HG02759 (cell line): Measurements from ENCODE around the gene GPHB5.
A peak's percentile ranks its signal among the peaks of the same experiment; 100 is the strongest.
"Not testable (repeated sequence)": the region's sequence is repeated elsewhere in the genome, so short reads cannot be mapped to it uniquely, and the experiment has no call there.

Source experiments
- ATAC-seq: cut with Tn5 transposase; IDR thresholded peaks from one replicate; pipeline ENCODE4 v1.9.1; 2021; ENCODE audit warnings: mild to moderate bottlenecking, moderate library complexity; ENCODE audit not compliant: unreplicated experiment

The GPHB5 gene

GRCh38 chr14:63296060-63296563 is 22.6 kb downstream of the GPHB5 start:
- no peak for ATAC-seq

DNA sequence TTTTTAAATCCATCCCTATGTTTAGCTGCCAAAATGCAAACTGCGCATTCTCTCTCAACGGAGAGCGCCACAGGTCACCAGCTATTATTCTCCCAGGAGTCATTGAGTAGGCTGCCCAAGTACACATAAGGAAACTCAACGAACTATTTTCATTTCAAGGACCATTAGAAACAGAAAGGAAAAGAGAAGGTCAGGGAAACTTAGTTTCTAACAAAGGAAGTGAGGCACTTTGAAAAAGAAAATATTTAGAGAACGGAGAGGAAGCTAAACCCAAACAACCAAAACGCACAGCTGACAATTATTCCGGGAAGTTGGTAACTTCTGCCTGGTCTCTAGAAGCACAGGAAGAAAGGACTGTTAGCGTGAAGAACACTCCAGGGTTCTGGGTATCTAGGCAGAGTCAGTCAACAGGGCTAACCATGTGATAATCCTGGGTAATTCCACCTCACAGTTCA is 23.5 kb downstream of the GPHB5 start:
- ATAC-seq: no peak

DNA sequence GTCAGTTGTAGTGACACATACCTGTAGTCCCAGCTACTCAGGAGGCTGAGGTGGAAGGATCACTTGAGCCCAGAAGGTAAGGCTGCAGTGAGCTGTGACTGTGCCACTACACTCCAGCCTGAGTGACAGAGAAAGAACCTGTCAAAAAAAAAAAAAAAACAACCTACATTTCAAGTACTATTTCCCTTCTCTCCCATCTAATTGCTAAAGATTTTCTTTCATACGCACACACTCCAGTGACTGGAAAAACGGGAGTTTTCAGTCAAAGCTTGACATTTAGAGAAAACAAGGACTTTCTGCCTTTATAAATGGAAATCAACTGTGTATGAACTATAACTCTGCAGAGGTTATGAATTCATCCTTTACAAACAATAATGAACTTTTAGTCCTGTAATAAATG is 25.9 kb downstream of the GPHB5 start:
- ATAC-seq: no peak

DNA sequence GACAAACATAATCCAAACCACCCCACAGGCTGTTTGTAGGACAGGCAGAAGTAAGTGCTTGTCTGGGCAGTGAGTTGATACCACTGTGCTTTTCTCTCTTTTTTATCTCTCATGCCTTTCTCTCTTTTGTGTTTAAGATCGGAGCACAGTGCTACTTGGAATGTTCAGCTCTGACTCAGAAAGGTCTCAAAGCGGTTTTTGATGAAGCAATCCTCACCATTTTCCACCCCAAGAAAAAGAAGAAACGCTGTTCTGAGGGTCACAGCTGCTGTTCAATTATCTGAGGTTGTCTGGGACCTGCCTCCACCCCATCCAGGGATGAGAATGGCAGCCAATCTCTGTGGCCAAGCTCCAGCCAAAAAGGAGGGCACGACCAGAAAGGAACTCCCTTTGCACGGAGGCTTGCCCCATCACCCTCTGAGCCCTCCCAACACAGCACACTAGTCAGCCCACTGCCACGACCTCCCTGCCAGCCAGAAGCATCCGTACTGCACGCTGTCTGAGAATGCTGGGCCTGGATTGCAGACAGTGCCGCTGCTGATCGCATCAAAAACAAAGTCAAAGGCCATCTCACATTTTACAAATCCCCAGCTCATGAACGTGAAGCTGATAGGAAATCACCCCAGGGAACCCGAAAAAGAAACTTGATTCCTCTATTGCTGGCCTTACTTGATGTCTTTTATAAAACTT is 27.8 kb downstream of the GPHB5 start:
- ATAC-seq: no peak

DNA sequence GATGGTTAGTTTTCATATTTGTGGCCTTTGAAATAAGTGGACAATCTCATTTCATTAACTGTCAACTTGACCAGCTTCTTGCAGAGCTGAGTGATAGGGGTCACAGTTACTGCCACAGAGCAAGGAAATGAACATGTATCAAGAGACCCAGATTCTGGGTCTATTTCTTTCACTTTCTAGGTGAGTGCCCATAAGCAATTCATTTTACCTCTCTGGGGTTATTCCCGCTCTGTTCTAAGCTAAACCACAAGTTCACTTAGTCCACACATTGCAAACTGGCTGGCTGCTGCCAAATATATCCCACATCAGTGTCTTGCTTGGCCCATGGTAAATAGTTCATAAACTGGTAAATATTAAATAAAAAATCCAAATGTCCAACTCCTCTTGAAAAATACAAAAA is 29.9 kb downstream of the GPHB5 start:
- no peak for ATAC-seq

GRCh38 chr14:63287666-63288483 is 30.9 kb downstream of the GPHB5 start:
- ATAC-seq: no peak

GRCh38 chr14:63286071-63286470 is 32.7 kb downstream of the GPHB5 start:
- no peak for ATAC-seq

DNA sequence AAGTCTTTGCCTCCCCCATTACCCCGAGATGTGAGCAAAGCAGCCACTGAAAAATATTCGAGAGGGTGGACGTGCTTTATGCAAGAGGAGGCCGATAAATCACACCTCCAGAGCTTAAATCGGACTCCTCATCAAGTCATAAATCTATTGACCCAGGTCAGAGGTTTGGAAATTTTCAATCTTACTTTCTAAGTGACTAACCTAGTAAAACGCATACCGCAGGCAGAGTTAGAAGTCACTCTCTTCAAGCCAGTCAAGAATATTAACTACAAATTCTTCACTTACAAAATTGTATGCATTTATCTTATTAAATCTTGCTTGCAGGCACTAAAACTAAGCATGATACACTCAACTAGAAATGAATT is 34.9 kb downstream of the GPHB5 start:
- ATAC-seq: no peak

- no peak for ATAC-seq
Observed at GRCh38 chr14:63282997-63283883, 35.5 kb downstream of the GPHB5 start.

DNA sequence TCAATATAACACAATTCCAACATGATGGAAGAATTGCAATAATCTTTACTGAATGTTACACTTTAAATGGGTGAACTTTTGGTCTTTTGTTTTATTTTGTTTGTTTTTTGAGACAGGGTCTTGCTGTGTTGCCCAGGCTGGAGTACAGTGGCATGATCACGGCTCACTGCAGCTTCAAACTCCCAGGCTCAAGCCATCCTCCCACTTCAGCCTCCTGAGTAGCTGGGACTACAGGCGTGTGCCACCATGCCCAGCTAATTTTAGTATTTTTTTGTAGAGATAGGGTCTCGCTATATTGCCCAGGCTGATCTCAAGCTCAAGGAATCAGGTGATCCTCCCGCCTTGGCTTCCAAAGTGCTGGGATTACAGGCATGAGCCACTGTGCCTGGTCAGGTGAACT is 38.8 kb downstream of the GPHB5 start:
- ATAC-seq: not testable (repeated sequence)

- no peak for ATAC-seq
Observed at GRCh38 chr14:63277591-63278183, 41.0 kb downstream of the GPHB5 start.

DNA sequence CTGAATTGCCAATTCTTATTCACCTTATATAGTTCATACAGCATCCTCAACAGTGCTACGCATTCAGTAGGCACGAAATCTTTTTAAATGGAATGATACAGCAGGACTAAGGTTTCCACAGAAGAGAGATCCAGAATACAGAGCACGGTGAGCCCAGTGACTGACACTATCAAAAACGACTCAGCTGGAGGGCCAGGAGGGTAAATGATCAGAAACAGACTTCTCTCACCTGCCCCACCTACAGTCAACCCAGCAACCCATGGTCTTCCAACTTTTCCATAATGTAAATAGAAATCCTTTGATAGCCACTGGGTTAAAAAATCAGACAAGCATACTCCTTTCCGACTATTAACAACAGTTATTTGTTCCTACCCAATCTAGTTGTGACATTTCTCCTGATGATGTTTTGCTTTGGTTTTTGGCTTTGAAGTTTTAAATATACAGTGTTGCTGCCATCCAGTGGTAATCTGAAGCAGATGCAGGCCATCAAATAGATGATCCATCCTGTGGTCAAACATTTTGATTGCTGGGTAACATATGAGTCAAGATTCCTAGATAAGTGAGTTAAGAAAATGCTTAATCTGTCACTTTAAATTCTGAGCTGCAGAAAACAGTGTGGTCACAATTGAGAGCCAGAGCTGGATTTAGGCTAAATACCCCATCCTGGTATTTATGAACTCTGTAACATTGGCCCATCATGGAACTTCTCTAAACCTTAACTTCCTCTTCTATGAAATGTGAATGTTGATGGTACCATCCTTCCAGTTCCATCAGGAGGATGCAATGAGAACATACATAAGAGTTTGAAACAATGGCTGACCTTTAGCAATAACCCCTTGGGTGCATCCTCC is 42.0 kb downstream of the GPHB5 start:
- ATAC-seq: peak; percentile 74

- ATAC-seq: no peak
Observed at GRCh38 chr14:63276016-63276415, 42.7 kb downstream of the GPHB5 start.

DNA sequence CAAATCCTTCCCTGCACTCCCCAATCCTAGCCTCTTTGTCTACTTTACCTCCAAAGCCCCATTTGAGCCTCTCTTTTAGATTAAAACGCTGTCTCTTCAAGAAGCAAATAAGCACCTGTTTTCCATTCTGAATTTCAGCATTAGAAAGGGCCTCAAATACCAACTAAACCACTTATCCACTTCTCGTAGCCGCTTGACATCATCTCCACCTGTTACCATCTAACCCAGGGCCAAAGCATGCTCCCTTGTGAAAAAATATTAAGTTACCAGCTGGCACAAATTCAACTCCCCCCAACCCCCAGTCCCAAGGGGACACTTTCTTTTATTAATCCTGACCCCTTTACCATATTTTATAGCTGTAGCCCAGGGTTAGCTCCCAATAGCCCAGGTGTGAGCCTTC is 43.1 kb downstream of the GPHB5 start:
- no peak for ATAC-seq

GRCh38 chr14:63273717-63274655 is 44.7 kb downstream of the GPHB5 start:
- no peak for ATAC-seq

DNA sequence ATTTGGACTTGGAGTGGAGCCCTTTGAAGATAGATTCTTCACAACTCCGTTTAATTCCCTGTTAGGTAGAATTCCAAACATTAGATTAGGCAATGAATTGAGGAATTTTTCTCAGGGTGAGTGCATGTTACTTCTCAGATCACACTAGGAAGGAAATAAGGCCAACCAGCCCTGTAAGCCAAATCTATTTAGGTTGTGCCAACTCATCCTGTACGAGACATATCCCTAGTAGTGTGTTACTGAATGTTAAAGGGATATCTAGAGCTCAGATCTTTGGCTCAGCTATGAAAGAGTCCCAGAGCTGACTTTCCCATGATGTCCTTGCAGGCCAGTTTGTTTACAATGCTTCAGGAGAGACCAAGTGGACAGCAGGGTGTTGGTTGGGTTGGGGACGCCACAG is 45.6 kb downstream of the GPHB5 start:
- ATAC-seq: no peak

DNA sequence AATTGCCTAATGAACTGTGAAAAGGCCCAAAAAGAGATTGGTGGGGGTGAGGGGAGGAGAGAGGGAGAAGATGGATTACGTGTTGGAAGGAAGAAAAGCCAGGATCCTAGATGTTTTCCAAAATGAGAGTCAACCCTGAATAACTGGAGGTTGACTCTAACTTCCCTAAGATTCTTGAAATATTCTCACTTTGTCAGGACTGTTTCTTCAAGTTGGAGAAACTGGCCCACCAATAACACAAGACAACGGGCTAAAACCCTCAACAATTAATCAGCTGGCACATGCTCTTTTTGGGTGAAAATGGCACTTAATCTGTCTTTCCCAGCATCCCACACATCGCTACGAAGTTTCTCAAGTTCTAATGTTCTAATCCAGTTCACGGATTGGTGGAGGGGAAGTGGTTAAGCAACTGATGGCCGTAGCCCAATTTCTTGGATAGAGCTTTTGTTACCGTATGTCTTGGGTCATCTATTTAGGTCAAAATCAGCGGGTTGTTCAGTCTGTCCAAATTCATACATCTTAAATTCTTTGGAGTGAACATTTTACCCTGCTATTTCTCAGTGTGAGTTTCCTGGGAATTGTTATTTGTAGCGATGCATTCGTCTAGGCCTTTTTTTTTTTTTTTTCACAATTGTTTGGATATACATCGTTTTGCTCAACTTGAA is 49.0 kb downstream of the GPHB5 start:
- ATAC-seq: no peak

DNA sequence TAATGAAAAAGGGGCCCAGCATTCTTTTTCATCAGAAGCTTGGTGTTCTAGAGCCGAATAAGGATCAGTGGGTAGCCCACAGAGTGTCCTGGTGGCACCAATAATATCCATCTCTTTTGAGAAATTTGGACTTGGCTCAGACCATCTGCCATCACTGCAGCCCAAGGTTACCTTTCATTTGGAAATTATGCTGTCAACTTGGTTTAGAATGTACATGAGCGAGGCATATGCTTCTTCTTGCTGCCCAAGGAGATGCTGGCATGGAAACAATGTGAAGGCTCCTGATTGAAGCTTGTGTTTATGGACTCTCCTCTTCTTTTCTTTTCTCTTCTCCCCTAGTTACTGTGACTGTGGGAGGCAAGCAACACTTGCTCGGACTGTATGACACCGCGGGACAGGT is 50.0 kb downstream of the GPHB5 start:
- no peak for ATAC-seq
